Embryonic facial prominence (tissue), 1 donor: ENCODE measurements around the gene ANK3.
"Not testable (repeated sequence)": the region's sequence is repeated elsewhere in the genome, so short reads cannot be mapped to it uniquely, and the experiment has no call there.

Experiments
- DNase-seq: peaks from one replicate; pipeline ENCODE4 v3.0.0-alpha.2; 2016; ENCODE audit errors: extremely low spot score

Gene ANK3

GRCh38 chr10:60309371-60309770 is 80.3 kb downstream of the ANK3 start:
- no peak for DNase-seq

DNA sequence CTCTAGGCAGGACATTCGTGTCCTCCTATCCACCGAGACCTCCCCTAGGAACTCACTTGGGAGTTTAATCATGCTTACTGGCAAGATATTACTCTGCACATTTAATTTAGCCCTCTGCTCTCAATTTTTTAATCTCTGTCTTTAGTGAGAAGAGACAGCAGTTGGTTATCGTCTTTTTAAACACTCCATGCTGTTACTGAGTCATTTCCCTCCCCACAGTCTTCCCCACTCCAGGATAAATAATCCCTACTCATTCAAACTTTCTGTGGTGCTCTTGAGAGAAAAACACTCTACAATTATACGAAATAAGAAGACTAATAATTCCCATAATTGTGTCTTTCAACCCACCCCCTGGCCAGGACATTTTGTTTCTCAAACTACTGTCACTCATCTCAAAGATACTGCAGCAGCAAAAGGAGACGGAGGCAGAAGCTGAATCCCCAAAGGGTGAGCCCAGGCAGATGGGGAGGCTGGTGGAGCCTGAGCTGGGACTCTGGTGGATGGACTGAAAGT is 84.2 kb downstream of the ANK3 start:
- no peak for DNase-seq

GRCh38 chr10:60304829-60305379 is 84.8 kb downstream of the ANK3 start:
- DNase-seq = no peak

DNA sequence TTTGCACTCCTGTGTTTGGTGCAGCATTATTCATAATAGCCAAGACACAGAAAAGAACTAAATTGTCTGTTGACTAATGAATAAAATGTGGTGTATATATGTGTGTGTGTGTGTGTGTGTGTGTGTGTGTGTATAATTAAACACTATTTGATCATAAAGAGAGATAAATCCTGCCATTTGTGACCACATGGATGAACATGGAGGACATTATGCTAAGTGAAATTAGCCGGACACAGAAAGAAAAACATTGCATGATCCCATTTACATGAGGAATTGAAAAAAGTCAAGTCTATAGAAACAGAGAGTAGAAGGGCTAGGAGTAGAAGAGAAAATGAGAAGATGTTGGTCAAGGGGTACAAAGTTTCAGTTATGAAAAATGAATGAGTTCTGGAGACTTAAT is 85.9 kb downstream of the ANK3 start:
- no peak for DNase-seq

DNA sequence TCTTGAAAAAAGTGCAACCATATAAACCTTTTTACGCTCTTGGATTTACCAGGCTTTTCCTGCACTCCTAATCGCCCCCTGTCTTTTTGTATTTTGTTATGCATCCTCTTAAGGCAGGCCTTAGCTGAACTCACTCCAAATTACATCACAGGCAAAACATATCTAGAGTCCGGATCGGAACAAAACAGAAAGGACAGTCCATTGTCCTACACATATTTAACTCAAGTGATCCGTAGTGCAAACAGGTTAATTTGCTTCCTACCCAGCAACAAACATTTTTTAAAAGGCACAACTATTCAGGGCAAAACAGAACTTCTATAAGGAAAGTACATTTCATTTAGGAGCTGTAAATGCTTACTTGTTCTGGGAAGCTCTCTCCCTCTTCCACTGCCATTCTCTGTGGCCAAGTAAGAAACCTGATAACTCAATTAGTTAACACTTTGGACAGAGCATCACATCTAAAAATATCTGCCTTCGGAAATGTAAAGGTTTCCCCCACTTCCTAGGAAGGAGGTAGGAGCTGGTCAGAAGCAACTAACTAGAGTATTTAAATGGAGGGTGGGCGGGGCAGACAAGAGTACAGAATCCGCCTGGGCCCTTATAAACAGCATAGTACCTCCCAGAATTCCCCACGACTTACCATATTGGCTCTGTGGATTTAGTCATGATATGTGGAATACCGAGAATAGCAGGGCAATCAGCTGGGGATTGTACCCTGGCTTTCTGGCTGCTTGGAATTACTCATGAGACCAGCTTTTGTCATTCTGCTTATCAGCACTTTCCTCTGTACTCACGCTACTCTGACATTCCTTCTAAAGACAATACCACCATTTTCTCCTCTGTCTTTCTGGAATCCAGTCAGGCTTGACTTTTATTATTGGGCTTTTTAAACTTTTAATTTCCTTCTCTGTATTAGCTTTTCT is 89.5 kb downstream of the ANK3 start:
- DNase-seq = no peak

DNA sequence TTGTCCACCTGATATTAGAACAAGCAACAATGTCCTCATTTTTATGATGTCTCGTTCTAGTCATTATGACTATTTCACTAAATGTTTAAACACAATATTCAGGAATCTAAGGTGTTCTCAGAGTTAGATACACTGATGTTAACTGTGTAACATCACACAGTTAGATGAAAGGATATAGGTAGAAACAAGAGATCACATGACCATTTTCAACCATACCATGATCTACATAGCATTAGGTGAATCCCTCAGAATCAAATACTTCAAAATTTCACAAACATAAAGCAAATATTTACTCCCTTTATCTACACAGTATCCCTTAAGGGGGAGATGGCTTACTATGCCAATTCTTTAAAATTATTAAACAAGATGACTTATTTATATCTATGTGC is 90.3 kb downstream of the ANK3 start:
- DNase-seq = no peak

DNA sequence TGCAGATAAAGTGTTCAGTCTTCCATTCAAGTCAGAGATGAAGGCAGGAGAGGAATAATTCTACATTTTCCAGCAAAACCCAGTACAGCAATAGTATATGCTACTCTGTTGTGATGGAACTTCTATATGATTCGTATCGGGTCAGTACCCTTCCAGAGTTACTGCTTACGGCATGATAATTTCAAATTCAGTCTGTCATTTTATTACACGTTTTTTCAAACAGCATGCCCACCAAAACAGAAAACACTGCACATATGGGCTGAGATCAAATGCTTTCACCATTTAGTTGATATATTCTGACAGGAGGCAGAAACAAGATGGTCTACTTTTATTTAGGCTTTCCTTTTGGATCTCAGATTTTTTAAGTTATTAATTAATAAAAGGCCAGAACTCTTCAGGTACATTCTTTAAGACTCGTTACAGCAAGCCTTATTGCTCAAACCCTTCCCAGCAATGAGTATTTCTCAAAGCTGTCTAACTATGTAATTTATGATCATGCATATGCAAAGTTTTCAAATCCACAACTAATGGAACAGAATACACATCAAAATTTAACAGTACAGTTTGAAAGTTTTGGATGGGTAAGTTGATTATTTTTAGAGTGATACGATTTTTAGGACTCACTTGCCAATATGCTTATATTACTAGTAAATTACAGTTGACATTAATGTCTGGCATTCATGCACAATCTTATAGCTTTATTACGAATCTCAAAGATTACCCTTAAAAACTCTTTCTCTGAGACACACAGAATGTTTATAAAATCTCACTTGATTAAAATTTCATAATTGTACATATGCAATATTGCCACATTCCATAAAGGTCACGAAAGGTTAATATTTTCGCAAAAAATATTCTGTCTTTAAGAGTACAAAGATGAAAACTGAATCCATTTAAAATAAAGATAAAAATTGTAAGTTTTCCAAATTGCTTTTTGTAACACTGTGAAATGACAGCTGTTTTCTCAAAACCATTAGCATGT is 91.0 kb downstream of the ANK3 start:
- no peak for DNase-seq

DNA sequence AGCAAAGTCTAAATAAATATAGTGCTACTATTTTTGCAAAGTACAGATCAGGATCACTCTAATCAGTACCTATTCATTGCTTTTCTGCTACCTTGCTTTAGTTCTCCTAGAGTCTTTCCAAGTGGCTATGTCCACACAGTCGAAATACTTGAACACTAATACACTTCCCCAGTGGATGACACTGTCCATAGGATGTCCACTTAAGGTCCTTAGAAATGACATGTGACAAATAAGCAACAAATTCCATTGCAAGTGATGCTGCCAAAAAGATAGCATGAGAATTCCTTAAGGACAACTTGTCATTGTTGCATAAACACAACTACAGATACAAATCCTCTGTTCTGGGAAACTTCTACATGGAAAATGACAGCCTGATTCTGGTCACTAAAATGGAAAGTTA is 93.6 kb downstream of the ANK3 start:
- DNase-seq = no peak

DNA sequence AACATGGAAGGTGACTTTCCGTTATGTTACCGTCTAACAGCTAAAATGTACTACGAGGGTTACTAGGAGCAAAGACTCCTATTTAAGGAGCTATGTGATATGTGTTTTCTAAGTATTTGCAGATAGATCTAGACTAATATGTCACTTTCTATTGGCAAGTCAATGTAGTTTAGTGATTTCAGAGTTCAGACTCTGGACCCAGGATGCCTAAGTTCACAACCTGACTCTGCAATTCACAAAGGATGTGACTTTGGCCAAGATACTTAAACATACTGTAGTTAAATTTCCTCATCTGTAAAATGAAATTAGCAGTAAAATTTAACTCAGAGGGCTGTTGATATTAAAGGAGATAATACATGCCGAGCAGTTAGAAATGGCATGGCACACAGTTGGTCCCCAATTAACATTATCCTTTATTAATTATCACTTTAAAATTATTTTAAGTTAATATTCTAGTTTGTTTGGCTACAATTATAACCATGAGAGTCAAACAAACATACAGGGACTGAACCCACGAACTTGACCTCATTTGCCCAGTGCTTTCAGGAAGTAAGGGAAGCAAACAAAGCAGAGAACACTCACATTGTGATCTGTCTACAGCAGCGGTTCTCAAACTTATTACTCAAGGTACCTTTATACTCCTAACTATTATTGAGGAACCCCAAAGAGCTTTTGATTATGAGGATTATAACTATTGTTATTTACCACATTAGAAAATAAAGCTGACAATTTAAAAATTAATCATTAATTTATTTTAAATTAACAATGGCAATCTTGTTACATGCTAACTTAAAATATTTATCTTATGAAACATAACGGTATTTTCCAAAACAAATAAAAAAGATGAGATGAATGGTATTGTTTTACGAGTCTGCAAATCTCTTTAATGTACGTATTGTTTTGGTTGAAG is 94.4 kb downstream of the ANK3 start:
- no peak for DNase-seq

DNA sequence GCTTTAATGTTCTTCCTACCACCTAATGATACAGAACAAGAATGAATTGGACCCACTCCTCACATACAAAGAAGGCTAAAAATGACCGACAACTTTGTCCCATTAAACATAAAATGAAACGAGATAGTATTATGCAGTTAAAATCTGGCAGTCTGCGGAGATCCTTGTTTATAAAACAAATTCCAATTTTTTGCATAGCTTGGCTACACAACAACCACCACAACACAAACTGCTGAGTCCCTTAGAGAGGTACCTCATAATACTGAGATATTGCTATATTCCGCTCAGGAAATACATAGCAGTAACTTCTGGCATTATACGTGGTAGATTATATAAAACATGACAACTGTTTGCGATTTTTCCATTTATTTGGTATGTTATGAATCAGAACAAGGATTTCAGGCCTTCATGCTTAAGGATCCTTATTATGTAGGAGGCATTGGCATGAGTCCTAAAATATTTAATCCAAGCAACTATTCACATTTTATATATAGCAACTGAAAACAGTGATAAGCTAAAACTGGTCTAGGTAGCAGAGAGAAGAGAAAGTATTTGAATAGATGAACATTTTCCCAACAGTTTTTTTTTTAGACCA is 96.0 kb downstream of the ANK3 start:
- no peak for DNase-seq

GRCh38 chr10:60292998-60293397 is 96.7 kb downstream of the ANK3 start:
- no peak for DNase-seq

- not testable (repeated sequence) for DNase-seq
Observed at GRCh38 chr10:60292536-60292935, 97.1 kb downstream of the ANK3 start.

DNA sequence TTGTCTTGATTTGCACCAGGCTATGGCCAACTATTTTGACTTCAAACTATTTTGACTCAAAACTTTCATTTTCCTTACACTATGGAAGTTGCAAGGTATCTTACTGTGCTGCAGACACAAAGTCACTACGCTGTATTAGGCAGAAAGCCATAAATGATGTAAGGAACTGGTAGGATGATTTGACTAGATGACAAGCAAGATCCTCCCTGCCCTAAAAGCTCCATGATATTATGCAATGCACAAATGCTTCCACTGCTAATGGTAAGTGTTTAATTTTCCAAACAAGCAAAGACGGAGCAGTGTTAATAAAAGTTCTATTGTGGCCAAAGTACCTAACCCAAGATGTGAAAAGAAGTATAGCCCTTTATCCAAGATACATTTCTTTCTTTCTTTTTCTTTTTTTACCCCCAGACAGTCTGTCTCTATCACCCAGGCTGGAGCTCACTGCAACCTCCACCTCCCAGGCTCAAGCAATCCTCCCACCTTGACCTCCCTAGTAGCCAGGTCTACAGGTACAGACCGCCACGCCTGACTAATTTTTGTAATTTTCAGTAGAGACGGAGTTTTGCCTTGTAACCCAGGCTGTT is 98.2 kb downstream of the ANK3 start:
- DNase-seq = no peak

DNA sequence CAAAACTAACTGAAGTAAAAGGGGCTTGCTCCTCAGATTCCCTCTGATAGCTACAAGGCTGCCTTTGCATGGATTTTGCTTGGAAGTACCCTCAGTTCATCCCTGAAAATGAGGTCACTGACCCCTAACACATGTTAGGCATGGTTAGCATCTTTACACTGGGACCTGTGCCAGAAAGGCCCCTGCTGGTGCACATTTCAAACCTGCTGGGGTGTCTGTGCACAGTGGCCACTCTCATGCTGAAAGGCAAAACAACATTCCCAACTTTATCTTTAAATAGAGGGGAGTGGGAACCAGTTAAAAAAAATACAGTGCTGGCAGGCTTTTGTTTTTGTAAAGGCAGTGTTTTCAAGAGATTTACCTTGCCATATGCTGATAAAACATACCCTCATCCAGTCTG is 99.1 kb downstream of the ANK3 start:
- DNase-seq = no peak

GRCh38 chr10:60289800-60290199 is 99.9 kb downstream of the ANK3 start:
- no peak for DNase-seq

DNA sequence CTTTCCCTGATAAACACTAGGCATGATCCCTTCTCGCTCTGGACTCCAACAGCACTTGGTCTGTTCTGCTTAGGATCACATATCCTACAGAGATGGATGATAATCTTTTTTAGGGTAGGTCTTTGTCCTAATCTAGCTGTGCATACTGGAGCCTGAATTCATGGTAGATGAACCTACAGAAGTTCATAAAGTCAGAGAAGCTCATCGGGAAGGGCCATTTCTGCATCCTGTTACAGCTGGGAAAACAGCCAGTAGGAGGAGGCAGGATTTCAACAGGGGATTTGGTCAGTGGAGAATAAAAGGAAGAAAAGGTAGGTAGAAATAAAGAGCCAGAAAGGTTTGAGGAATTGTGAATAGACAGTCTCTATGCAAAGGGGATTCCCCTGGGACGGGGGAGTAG is 101.4 kb downstream of the ANK3 start:
- no peak for DNase-seq

DNA sequence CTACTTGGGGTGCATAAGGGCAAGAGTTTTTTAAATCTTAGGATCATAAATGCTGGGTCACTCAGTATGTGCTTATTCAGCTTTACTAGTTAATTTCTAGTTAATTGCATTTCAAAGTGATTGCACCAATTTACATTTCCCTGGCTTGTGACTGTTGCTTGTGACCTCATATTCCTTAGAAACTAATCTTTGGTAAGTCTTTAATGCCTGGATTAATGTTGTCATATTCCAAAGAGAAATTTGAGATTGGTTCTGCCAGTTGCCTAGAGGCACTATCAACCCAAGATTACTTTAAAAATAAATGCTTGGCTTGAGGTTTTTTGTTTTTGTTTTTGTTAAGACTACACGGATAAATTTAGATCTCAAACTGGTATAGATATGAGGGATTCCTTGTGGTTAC is 103.1 kb downstream of the ANK3 start:
- DNase-seq = no peak

DNA sequence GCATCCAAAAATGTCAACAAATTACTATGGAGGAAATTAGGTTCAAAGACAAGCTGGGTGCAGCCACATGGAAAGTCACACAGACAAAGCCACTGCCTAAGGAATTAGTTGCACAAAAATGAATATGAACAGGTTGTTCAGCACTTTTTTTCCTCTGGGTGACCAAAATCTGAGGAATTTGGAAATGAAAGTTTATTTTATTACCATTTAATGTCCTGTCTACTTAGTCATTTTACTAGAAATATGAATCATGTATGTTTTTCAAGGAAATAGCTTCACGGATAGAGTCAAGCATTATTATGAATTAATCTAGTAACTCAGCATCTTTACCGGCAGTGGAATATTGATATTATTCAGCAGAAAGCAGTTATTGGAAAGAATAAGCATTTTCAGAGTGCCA is 106.3 kb downstream of the ANK3 start:
- DNase-seq = no peak

- DNase-seq = no peak
Observed at GRCh38 chr10:60282771-60283353, 106.8 kb downstream of the ANK3 start.

GRCh38 chr10:60281792-60282353 is 107.8 kb downstream of the ANK3 start:
- no peak for DNase-seq
